NCI-H1417 treated with DMSO at 0.1 percent for 48 hours (cell line): Measurements from ENCODE around the gene PP2D1.
"Not testable (repeated sequence)": the region's sequence is repeated elsewhere in the genome, so short reads cannot be mapped to it uniquely, and the experiment has no call there.

Experiments
- DNase-seq: peaks from one replicate; lab custom pipeline; 2025; lab: John Stamatoyannopoulos, UW

PP2D1 gene

DNA sequence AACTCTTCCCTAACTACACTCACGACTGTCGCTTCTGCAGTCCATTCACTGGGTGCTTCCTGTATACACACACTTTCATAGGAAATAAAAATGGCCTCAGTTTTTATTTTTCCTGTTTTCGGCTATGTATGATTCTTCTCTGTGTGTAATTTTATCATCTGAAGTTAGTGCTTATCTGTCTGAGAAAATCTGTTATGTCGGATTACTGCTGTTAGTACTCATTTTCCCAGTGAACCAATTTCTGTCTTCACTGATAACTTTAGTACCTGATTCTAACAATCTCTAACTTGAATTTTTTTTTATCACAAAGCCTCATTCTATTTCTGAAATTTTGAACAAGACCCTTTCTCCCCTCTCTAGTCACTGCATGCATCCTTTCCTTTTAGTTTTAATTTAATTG lies 44.3 kb downstream of the PP2D1 start:
- DNase-seq: no peak

DNA sequence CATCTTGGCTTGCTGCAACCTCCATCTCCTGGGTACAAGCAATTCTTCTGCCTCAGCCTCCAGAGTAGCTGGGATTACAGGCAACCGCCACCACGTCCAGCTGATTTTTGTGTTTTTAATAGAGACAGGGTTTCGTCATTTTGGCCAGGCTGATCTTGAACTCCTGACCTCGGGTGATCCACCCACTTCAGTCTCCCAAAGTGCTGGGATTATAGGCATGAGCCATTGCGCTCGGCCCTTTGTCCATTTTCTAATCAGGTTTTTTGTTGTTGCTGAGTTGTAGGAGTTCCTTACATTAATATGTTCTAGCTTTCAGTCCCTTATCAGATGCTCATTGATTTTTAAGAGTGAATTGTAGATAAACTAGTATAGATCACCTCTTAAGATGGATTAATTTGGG lies 44.9 kb downstream of the PP2D1 start:
- no peak for DNase-seq

DNA sequence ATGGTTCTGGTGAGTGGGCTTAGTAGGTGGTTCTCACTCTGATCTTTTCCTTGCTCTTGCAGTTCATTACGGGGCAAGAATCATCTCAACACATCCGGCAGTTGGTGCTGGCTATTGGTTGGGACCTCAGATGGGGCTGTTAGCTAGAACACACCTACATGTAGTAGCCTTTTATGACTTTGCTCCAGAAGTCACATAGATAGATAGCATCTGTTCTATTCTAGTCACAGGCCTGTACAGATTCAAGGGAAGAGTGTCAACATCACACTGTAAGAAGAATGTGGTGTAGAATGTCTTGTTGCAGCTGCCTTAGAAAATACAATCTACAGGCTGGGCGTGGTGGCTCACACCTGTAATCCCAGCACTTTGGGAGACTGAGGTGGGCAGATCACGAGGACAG lies 50.1 kb downstream of the PP2D1 start:
- DNase-seq: no peak

DNA sequence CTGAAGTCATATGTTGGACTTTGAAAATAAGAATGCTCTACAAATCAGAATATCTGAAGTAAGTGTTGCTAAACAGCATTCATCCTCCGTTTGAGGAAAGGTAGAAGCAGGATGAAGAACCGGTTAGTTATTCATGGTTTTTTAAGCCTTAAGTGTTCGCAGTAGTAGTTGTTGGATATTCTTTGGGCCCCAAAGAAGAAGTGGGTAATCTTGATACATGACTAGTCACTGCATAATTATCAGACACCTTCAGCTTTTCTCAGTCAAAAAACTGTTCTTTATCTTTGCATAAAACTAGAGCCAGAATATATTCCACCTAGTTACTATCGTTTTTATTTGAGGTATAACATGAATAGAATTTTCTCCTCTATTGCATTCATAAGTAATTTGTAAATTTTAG lies 51.4 kb downstream of the PP2D1 start:
- no peak for DNase-seq

DNA sequence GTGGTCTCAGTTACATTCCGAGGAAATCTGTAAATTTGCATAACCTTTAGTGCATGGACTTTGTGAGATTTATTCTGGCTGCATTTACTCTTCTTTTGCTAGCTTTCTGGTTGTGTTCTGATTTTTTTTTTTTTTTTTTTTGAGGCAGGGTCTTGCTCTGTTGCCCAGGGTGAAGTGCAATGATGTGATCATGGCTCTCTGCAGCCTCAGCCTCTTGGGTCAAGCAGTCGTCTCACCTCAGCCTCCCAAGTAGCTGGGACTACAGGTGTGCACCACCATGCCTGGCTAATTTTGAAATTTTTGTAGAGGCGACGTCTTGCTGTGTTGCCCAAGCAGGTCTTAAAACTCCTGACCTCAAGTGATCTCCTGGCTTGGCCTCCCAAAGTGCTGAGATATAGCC lies 52.6 kb downstream of the PP2D1 start:
- no peak for DNase-seq

DNA sequence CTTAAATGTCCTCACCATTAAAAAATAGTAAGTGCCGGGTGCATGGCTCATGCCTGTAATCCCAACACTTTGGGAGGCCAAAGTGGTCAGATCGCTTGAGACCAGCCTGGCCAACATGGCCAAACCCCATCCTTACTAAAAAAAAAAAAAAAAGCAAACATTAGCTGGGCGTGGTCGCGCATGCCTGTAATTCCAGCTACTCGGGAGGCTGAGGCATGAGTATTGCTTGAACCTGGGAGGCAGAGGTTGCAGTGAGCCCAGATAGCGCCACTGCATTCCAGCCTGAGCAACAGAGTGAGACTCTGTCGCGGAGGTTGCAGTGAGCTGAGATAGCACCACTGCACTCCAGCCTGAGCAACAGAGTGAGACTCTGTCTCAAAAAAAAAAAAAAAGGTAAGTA lies 54.7 kb downstream of the PP2D1 start:
- DNase-seq: not testable (repeated sequence)

DNA sequence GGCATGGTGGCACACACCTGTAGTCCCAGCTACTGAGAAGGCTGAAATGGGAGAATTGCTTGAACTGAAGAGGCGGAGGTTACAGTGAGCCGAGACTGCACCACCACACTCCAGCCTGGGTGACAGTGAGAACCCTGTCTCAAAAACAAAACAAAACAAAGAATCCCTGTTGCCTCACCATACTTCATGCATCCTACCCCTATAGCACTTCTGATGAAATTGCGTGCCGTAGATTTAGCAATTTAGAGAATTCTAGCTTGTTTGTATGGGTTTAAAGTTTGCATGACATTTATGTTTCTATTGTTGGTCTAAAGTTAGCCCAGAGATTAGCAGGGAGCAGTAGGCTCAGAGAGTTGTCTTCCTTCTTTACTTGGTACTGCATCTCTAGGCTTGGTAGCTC lies 57.4 kb downstream of the PP2D1 start:
- no peak for DNase-seq

DNA sequence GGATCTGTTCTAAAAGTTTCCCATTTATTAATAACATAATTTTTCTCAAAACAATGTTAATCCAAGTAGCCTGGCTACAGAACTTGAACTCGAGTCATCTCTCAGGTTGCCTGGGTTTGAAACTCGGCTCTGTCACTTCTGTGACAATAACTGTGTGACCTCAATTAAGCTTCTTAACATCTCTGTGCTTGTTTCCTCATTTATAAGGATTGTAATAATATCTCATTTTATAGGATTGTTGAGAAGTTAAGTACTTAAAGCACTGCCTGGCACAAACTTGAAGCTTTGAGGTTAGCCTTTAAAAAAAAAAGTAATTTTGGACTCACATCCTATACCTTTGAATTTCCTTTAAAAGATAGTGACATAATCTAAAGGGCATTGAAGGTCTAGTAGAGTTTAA lies 61.7 kb downstream of the PP2D1 start:
- DNase-seq: no peak

DNA sequence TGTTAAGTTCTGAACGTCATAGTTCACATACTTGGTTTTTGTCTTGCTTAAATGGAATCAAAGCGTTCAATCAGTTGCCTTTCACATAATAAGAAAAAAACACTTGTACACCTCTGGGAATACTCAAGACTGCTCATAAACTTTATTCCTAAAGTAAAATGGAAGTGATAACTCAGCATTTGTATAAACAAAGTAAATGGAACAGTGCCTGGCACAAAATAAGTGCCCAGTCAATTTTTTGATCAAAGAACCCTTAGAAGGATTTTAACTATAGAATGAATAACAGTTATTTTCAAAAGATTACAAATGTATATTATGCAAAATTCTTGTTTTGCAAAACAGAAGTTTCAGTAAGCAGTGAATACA lies 63.9 kb downstream of the PP2D1 start:
- DNase-seq: no peak

DNA sequence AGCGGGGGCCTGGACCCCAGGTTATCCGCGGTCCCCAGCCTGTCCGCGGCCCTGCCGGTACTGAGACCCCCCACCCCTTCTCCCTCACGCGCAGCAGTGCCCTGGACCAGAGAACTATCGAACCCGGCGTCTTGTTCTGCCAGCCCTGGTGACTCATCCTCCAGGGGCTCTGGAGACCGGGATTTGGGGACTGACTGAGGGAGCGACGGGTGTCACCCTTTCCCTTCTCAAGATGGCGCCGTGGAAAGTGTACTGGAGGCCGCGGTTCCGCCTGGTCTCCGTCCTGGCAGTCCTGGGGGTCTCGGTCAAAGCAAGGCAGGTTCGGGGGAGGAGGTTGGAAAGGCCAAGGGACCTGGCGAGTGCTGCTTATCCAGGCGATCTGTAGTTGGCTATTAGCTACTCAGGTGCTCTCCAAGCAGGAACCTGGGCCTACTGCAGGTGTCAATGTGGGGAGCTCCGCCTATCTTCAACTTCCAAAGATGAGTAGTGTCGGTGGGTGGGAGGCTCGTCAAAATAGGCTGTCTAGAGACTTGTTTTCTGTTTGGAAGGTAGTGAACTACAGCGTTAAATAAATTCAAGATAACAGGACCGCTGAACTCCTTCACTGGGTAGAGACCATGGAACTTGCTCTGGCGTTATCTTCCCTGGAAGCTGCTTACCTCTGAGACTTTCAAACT lies 64.4 kb downstream of the PP2D1 start:
- DNase-seq: no peak

DNA sequence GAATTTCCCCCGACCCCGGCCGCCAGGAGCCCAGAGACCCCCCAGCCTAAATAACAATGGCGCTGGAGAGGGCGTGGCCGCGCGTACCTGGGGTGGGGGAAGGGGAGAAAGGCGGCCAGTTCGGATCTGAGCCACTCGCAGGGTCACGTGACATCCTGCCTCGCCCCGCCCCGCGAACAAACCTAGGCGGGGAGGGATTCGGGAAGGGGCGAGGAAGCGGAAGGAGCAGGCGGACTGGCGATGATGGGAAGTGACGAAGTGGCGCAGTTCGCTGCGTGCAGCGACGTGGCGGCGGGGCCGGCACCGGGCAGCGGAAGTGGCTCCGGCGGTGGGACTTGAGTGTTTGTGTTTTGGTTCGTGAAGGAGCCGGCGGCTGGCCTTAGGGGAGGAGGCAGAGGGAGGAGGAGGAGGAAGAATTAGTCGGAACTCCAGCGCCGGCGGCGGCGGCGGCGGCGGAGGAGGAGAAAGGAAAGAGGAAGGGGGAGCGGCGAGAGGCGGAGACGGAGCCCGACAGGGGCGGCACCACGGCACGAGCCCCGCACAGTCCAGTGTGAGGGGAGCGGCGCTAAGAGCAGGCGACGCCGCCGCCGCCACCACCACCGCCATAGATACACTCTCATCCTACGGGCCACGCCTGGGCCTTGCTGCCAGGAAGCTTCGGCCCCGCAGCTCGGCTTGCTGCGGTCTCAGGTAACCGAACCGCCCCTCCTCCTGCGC lies 65.1 kb downstream of the PP2D1 start, which contains the start of gene RAB5A:
Gene RAB5A, plus strand, starts transcription at position 266 of the 717 bp plus-strand sequence. CDS start 3,802 bp downstream, outside the sequence.
- DNase-seq: peak; percentile 80

DNA sequence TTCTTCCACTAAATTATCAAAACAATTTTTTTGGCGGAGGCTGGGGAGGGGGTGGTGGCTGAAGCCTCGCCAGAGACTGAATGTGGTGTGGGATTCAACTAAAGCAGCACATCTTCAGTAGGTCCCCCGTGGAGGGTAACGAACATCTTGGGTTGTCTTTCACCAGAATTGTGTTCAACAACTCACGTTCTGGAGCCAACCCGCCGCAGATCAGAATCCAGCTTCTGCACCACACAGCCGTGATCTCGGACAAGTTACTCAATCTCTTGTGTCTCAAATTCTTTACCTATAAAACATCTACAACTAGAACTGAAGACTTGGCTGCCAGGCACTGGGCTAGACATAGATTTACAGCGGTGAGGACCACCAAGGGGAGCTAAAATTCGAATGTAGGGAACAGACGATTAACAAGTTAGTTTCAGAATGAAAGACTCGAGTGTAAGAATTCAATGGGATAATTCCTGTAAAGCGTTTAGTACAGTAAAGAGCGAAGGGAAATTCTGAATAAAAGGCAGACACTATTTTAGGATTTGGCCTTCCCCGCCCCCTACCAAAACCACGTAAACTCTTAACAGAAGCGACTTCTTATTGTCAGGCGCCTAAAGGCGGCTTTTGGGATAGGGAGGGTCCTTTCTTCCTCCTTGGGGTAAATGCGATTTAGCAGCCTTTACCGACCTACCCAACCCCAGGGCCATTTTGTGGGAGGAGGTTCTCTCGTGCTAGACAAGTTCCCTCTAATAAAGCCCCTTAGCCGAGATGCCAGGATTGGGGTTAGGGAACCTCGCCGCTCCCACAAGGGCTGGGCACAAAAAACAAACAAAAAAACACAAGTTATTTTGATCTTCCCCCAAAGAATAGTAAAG lies 65.9 kb downstream of the PP2D1 start:
- no peak for DNase-seq

DNA sequence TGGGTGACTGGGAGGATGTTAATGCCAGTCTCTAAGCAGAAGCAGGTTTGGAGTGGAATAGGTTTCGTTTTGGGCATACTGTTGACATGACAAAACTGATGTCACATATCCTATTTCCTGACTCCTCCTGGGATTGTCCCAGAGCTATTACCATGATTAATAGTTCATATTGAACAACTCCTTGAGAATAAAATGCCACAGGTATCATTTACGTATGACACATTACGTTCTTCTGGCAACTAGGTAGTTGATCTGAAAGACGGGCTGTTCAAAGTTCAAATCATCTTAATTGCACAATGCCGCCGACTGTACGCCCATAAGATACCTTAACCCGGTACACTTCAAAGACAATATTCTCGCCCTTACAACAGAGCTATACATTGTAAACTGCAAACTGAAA lies 66.5 kb downstream of the PP2D1 start:
- DNase-seq: no peak

DNA sequence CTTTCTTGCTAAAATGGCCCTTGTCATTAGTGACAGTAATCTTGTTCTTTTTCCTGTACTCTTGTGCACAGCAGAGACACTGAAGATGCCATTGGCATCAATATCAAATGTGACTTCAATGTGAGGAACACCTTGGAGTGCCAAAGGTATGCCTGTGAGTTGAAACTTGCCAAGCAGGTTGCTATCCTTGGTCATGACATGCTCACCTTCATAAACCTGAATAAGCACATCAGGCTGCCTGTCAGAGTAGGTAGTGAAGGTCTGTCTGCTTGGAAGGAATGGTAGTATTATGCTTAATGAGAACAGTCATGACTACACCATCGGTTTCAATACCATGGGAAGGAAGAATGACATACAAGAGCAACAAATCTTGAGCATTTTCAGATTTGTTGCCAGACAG lies 71.4 kb downstream of the PP2D1 start:
- DNase-seq: no peak

DNA sequence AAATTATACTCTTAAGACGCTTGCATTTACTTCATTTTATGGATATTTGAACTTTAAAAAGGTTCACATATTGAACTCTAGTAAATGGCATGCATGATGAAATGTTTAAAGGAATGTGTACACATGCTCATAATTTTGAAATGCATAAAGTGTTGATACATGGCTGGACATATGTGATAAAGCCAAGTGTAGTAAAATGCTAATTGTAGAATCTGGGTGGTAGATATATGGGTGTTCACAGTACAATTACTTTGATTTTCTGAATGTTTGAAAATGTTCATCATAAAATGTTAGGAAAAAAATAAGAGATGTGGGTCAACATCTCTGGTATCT lies 73.8 kb downstream of the PP2D1 start:
- no peak for DNase-seq

DNA sequence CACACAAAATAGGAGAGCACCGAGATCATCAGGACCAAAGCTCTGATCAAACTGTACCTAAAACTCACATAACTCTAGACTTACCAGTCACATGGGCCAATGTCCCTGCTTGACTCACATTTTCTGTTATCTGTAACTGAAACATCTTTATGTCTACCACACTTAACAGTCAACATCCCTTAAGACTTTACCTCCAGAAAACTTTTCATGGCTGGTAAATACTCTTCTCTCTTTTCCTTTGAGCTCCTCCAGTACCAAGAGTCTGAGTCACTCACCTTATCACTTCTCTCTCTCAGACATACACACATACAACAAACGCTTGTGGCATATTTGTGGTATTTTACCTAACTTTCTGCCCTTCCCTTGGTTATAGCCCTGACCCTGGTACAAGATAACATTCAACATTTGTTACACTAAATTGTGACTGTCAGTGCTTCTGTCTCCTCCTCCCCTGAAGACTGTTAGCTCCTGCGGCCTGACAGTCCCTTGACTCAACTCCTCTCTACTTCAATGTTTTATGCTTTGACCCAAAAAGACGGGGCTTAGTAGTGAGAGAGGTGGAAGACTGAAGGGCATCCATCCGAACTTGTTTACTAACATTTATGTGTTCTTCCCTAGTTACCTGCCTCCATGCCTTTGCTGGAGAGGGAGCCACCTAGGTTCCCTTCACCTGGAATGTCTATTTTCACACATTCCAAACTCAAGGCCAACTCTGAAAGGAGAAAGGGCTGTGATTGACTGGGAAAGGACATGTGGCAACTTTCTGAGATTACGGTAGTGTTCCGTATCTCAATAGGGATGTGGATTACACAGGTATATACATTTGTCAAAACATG lies 74.4 kb downstream of the PP2D1 start:
- DNase-seq: no peak
